Measurements from ENCODE around the gene TPRG1. TPM values are rescaled to one million over a fixed set of nuclear protein-coding genes. Genes with fewer than 3 reads are reported as not detected.

Gene TPRG1
- total RNA-seq, 4 donors from 2014 or later, result 31.3 to 72.0 (median 47.0) TPM

GRCh38 chr3:189186101-189186500 is 14.3 kb downstream of the TPRG1 start:
- TF ChIP-seq CTCF (IDR thresholded peaks at IDR 0.05; ENCODE audit: low read depth), result no peak

GRCh38 chr3:189188466-189188865 is 16.7 kb downstream of the TPRG1 start:
- no peak for TF ChIP-seq CTCF (IDR thresholded peaks at IDR 0.05; ENCODE audit: low read depth)

DNA sequence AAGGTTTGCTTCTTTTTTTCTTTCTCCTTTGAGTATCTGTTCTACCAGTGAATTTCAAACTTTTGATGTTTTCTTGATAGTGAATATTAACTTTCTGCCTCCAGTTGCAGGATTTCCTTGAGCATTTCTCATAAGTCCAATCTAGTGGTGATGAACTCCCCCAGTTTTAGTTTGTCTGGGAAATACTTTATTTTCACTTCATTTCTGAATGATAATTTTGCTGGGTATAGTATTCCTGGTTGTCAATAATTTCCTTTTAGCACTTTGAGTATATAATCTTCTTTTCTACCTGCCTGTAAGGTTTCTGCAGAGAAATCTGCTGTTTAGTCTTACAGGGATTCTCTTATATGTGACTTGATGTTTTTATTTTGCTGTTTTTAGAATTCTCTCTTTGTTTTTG is 21.0 kb downstream of the TPRG1 start:
- TF ChIP-seq CTCF (IDR thresholded peaks at IDR 0.05; ENCODE audit: low read depth), result no peak

DNA sequence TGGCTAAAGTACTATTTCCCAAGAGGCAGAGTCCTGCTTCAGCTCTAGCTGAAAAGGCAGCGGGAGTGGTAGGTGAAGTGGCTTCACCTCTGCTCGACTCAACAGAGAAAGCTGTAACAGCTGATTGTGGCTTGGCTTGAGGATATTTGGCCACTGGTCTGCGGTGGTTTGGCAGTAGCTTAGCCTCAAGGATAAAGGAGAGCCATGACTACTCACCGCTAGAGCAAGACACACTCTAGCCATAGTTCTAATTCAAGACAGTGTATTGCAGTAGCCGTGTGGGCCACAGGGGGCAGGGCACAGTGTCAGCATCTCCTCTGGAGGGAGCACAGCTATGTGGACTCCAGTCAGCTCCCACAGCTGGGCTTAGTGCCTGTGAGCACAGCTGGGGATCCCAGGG is 23.5 kb downstream of the TPRG1 start:
- no peak for TF ChIP-seq CTCF (IDR thresholded peaks at IDR 0.05; ENCODE audit: low read depth)

DNA sequence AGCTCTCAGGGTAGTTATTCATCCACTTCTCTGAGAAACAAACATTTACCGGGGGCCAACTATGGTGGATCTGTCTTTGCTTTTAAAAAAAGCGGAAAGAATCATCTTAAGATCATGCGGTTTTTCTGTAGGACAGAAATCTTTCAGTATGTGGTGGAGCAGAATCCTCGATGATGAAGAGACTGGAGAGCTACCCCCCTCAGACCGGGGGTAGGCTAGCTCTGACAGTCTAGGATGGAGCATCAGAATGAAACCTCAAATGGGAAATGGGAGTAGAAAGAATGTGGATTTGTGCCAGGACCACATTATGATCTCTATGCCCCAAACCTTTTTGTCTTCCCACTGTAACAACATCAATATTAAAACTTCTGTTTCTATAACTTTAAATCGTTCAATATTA is 30.3 kb downstream of the TPRG1 start:
- no peak for TF ChIP-seq CTCF (IDR thresholded peaks at IDR 0.05; ENCODE audit: low read depth)

- TF ChIP-seq CTCF (IDR thresholded peaks at IDR 0.05; ENCODE audit: low read depth), result no peak
Measured at GRCh38 chr3:189202583-189202982, 30.8 kb downstream of the TPRG1 start.

- TF ChIP-seq CTCF (IDR thresholded peaks at IDR 0.05; ENCODE audit: low read depth), result no peak
Measured at GRCh38 chr3:189204167-189204866, 32.5 kb downstream of the TPRG1 start.

Data from subcutaneous adipose tissue (tissue), 4 donors.